Measurements from ENCODE around the gene CRYL1. TPM values are rescaled to one million over a fixed set of nuclear protein-coding genes. Genes with fewer than 3 reads are reported as not detected.

CRYL1 gene
- total RNA-seq, 1 experiment from 2014 or later, result 12.2 TPM

DNA sequence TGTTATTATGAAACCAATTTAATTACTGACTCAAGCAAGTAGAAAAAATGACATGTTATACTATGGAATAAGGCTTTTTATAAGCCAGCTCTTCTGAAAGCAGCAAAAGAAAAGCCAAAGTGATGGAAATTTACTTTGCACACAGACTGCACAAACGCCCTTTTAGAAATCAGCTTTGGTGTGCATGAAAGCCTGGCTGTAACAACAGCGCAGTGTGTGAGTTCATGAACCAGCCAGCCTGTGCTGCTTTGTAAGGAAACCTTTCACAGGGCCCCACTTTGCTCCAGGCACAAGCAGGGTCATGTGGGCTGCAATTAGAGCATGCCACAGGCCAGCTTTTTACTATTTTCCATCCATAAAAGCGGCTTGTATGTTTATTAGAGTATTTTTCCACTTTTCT is 27.7 kb upstream of the CRYL1 start:
- H3K9me3 Mint-ChIP-seq (ENCODE audit: low read depth, unreplicated experiment), result no peaks in the 10 kb centered on the region
- no peak overlapping the region for H3K27ac Mint-ChIP-seq (ENCODE audit: unreplicated experiment)
- intact Hi-C loops (cut with micrococcal nuclease; ENCODE audit: unreplicated experiment), result no loop called here
- TF ChIP-seq, protein P1, sequence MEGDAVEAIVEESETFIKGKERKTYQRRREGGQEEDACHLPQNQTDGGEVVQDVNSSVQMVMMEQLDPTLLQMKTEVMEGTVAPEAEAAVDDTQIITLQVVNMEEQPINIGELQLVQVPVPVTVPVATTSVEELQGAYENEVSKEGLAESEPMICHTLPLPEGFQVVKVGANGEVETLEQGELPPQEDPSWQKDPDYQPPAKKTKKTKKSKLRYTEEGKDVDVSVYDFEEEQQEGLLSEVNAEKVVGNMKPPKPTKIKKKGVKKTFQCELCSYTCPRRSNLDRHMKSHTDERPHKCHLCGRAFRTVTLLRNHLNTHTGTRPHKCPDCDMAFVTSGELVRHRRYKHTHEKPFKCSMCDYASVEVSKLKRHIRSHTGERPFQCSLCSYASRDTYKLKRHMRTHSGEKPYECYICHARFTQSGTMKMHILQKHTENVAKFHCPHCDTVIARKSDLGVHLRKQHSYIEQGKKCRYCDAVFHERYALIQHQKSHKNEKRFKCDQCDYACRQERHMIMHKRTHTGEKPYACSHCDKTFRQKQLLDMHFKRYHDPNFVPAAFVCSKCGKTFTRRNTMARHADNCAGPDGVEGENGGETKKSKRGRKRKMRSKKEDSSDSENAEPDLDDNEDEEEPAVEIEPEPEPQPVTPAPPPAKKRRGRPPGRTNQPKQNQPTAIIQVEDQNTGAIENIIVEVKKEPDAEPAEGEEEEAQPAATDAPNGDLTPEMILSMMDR (IDR thresholded peaks at IDR 0.05; ENCODE audit: unreplicated experiment), result no peak
- no peaks in the 10 kb centered on the region for H3K36me3 Mint-ChIP-seq (ENCODE audit: insufficient read depth, unreplicated experiment)
- no peak overlapping the region for H3K4me3 Mint-ChIP-seq (ENCODE audit: low read depth, unreplicated experiment)
- CTCF ChIA-PET, result no interaction called here
- no TSS peak for BruUV-seq (replicated peaks)
- H3K4me1 Mint-ChIP-seq (ENCODE audit: low read depth, unreplicated experiment), result no peaks in the 10 kb centered on the region
- no peaks in the 10 kb centered on the region for H3K27me3 Mint-ChIP-seq (ENCODE audit: unreplicated experiment)
- DNase-seq, result no peak

- Mint-ChIP-seq H3K27me3 (ENCODE audit: unreplicated experiment) (no peaks in the 10 kb centered on the region), H3K27ac (ENCODE audit: unreplicated experiment) (no peak overlapping the region), H3K4me1 (ENCODE audit: low read depth, unreplicated experiment) (peaks cover 9% of the 10 kb centered on the region), H3K9me3 (ENCODE audit: low read depth, unreplicated experiment) (no peaks in the 10 kb centered on the region), H3K36me3 (ENCODE audit: insufficient read depth, unreplicated experiment) (no peaks in the 10 kb centered on the region), H3K4me3 (ENCODE audit: low read depth, unreplicated experiment) (no peak overlapping the region)
- BruUV-seq (replicated peaks), result no TSS peak
- CTCF ChIA-PET, result no interaction called here
- intact Hi-C loops (cut with micrococcal nuclease; ENCODE audit: unreplicated experiment), result no loop called here
- TF ChIP-seq, protein P1 (IDR thresholded peaks at IDR 0.05; ENCODE audit: unreplicated experiment), result no peak
- DNase-seq, result no peak
These were observed 25.1 kb upstream of the CRYL1 start for GRCh38 chr13:20550799-20551198.

- H3K9me3 Mint-ChIP-seq (ENCODE audit: low read depth, unreplicated experiment), result no peaks in the 10 kb centered on the region
- CTCF ChIA-PET, result interaction anchor here (0.6 kb wide), 1 partner anchor 350 kb away, joined by 5 read pairs; no protein-coding TSS in a partner anchor
- DNase-seq, result peak; percentile 22
- H3K27ac Mint-ChIP-seq (ENCODE audit: unreplicated experiment), result no peak overlapping the region
- H3K36me3 Mint-ChIP-seq (ENCODE audit: insufficient read depth, unreplicated experiment), result no peaks in the 10 kb centered on the region
- TF ChIP-seq, protein P1 (IDR thresholded peaks at IDR 0.05; ENCODE audit: unreplicated experiment), result no peak
- BruUV-seq (replicated peaks), result no TSS peak
- H3K4me1 Mint-ChIP-seq (ENCODE audit: low read depth, unreplicated experiment), result peaks cover 9% of the 10 kb centered on the region
- intact Hi-C loops (cut with micrococcal nuclease; ENCODE audit: unreplicated experiment), result no loop called here
- no peak overlapping the region for H3K4me3 Mint-ChIP-seq (ENCODE audit: low read depth, unreplicated experiment)
- H3K27me3 Mint-ChIP-seq (ENCODE audit: unreplicated experiment), result no peaks in the 10 kb centered on the region
These were observed 21.8 kb upstream of the CRYL1 start for GRCh38 chr13:20547479-20547908.

GRCh38 chr13:20546556-20546955 is 20.9 kb upstream of the CRYL1 start:
- no peak for DNase-seq
- Mint-ChIP-seq H3K27ac (ENCODE audit: unreplicated experiment) (no peak overlapping the region), H3K36me3 (ENCODE audit: insufficient read depth, unreplicated experiment) (no peaks in the 10 kb centered on the region), H3K4me1 (ENCODE audit: low read depth, unreplicated experiment) (peaks cover 9% of the 10 kb centered on the region), H3K4me3 (ENCODE audit: low read depth, unreplicated experiment) (no peak overlapping the region), H3K27me3 (ENCODE audit: unreplicated experiment) (no peaks in the 10 kb centered on the region), H3K9me3 (ENCODE audit: low read depth, unreplicated experiment) (no peaks in the 10 kb centered on the region)
- CTCF ChIA-PET, result no interaction called here
- TF ChIP-seq, protein P1 (IDR thresholded peaks at IDR 0.05; ENCODE audit: unreplicated experiment), result no peak
- BruUV-seq (replicated peaks), result no TSS peak
- intact Hi-C loops (cut with micrococcal nuclease; ENCODE audit: unreplicated experiment), result no loop called here

Measured in Calu3 (cell line).